Natural killer cell (primary cell): ENCODE results near the gene ZNF789. TPM values are rescaled to one million over a fixed set of nuclear protein-coding genes. Genes with fewer than 3 reads are reported as not detected.

Experiments used
- ATAC-seq, 3 donors: fragments of 150-1000 bp in 2 of 3; fragments of 200-7000 bp in 1 of 3; cut with Tn5 transposase; 1 replicate in 1 of 3; 2 replicates in 2 of 3; pipeline ENCODE4 v1.10.0; 2021; ENCODE audit warnings: mild to moderate bottlenecking in 2 of 3, moderate library complexity in 2 of 3
- DNase-seq, 2 donors: peaks; one replicate each; pipeline versions ENCODE4 v3.0.0 to v3.0.0-alpha.2; 2013 to 2021; ENCODE audit warnings: mixed read lengths in 1 of 2
- H3K27ac ChIP-seq: one replicate; pipeline ENCODE4 v1.5.1; 2013; ENCODE audit warnings: mild to moderate bottlenecking, low read length
- H3K27me3 ChIP-seq: one replicate; pipeline ENCODE4 v1.6.1; 2013; ENCODE audit warnings: low read length; ENCODE audit not compliant: control insufficient read depth, insufficient read depth
- H3K36me3 ChIP-seq: one replicate; pipeline ENCODE4 v1.6.1; 2013; ENCODE audit warnings: low read length; ENCODE audit not compliant: control insufficient read depth, insufficient read depth
- H3K4me1 ChIP-seq: one replicate; pipeline ENCODE4 v1.6.1; 2013; ENCODE audit warnings: low read length; ENCODE audit not compliant: control insufficient read depth, insufficient read depth
- H3K4me3 ChIP-seq: one replicate; pipeline ENCODE4 v1.5.1; 2013; ENCODE audit warnings: low read length
- H3K9me3 ChIP-seq: one replicate; pipeline ENCODE4 v1.6.1; 2013; ENCODE audit warnings: low read length; ENCODE audit not compliant: control insufficient read depth, insufficient read depth
- H3K27ac Mint-ChIP-seq, 2 donors: one replicate each; pipeline ENCODE4 v1.8.0; 2022; ENCODE audit warnings: mild to moderate bottlenecking in 2 of 2, mixed read lengths in 2 of 2, moderate library complexity in 1 of 2
- H3K27me3 Mint-ChIP-seq, 2 donors: one replicate each; pipeline ENCODE4 v1.8.0; 2022; ENCODE audit warnings: low read depth in 2 of 2, mixed read lengths in 2 of 2
- H3K36me3 Mint-ChIP-seq: one replicate; pipeline ENCODE4 v1.8.0; 2022; ENCODE audit warnings: mixed read lengths
- H3K4me1 Mint-ChIP-seq, 2 donors: one replicate each; pipeline ENCODE4 v1.8.0; 2022; ENCODE audit warnings: mixed read lengths in 2 of 2
- H3K4me3 Mint-ChIP-seq: one replicate; pipeline ENCODE4 v1.8.0; 2022; ENCODE audit warnings: mild to moderate bottlenecking, moderate library complexity, mixed read lengths
- H3K9me3 Mint-ChIP-seq, 2 donors: one replicate each; pipeline ENCODE4 v1.8.0; 2022; ENCODE audit warnings: mixed read lengths in 2 of 2
- WGBS: methylation state at CpG from one replicate; pipeline ENCODE4 v1.1.7; 2013; ENCODE audit warnings: missing lambda C conversion rate; ENCODE audit not compliant: insufficient coverage; 5-methylcytosine and 5-hydroxymethylcytosine counted together
- intact Hi-C: fragments of 100-400 bp; cut with micrococcal nuclease; formaldehyde crosslinking; loops from one replicate; pipeline ENCODE4 v1.14.2; 2022
- total RNA-seq, 4 donors: library from RNA; stranded (reverse); fragments of 120-200 nt in 1 of 4; gene quantifications; one replicate each; pipeline versions ENCODE4 v1.2.3 to v1.2.4, GENCODE V29; 2013 to 2022
- TF ChIP-seq, protein P1 (sequence below): fragments of 200-600 bp; IDR thresholded peaks from one replicate; pipeline ENCODE4 v1.8.0; 2022; ENCODE audit warnings: antibody characterized with exemption

The ZNF789 gene
- total RNA-seq, 3 donors from 2014 or later (not counting 1 experiment from before 2014, with no cell fraction given) = 16.7 to 18.6 (median 16.8) TPM

DNA sequence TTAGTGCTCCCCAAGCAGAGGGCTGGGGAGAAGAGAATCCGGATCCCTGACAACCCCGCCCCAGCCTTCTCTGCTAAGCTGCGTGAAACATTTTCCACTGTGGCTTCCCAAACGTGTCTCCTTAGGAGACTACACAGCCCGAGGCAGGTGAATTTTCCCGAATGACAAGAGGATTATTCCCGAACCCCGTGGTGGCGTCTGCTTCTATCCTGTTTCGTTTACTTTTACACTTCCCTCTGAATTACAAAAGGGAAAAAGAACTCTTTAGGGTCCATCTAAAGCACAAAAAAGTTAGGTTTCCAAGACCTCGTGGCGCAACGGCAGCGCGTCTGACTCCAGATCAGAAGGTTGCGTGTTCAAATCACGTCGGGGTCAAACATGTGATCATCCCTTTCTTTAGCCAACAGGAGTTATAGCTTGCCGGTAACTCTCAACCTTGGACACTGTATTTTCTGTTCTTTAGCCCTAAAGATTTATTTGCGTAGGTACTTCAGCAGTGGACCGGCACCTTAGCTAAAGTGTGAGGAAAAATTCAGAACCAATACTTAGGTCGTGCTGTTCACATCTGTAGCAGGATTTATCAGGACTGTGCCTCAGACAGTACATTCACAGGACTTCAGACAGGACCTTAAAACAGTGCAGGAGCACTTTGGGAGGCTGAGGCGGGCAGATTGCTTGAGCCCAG is 3.2 kb upstream of the ZNF789 start:
- ATAC-seq (no peak), DNase-seq (no peak)
- H3K36me3 ChIP-seq = no peaks in the 10 kb centered on the region
- H3K27me3 ChIP-seq = no peaks in the 10 kb centered on the region
- H3K9me3 Mint-ChIP-seq = no peaks in the 10 kb centered on the region
- H3K4me3 ChIP-seq = no peak overlapping the region
- 65% methylated on average over 23 of the region's 23 CpGs for WGBS
- H3K27ac ChIP-seq = no peak overlapping the region
- H3K4me1 ChIP-seq = peaks cover 34% of the 10 kb centered on the region
- H3K4me3 Mint-ChIP-seq = peak overlapping the region; percentile 40
- H3K9me3 ChIP-seq = no peaks in the 10 kb centered on the region
- H3K4me1 Mint-ChIP-seq = peaks cover 30 to 33% of the 10 kb centered on the region in 2 donors
- no peaks in the 10 kb centered on the region for H3K27me3 Mint-ChIP-seq
- H3K36me3 Mint-ChIP-seq = no peaks in the 10 kb centered on the region
- TF ChIP-seq, protein P1, sequence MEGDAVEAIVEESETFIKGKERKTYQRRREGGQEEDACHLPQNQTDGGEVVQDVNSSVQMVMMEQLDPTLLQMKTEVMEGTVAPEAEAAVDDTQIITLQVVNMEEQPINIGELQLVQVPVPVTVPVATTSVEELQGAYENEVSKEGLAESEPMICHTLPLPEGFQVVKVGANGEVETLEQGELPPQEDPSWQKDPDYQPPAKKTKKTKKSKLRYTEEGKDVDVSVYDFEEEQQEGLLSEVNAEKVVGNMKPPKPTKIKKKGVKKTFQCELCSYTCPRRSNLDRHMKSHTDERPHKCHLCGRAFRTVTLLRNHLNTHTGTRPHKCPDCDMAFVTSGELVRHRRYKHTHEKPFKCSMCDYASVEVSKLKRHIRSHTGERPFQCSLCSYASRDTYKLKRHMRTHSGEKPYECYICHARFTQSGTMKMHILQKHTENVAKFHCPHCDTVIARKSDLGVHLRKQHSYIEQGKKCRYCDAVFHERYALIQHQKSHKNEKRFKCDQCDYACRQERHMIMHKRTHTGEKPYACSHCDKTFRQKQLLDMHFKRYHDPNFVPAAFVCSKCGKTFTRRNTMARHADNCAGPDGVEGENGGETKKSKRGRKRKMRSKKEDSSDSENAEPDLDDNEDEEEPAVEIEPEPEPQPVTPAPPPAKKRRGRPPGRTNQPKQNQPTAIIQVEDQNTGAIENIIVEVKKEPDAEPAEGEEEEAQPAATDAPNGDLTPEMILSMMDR = no peak
- intact Hi-C loops = no loop called here
- no peak overlapping the region for H3K27ac Mint-ChIP-seq

- Histone ChIP-seq H3K4me3 (peak overlapping the region; percentile 64), H3K27ac (peak overlapping the region; percentile 53), H3K9me3 (no peaks in the 10 kb centered on the region), H3K4me1 (peaks cover 18% of the 10 kb centered on the region), H3K36me3 (no peaks in the 10 kb centered on the region), H3K27me3 (no peaks in the 10 kb centered on the region)
- TF ChIP-seq, protein P1 = no peak
- Mint-ChIP-seq H3K27ac (peak overlapping the region; percentile 94 to 96), H3K27me3 (no peaks in the 10 kb centered on the region), H3K9me3 (no peaks in the 10 kb centered on the region), H3K36me3 (no peaks in the 10 kb centered on the region), H3K4me3 (peak overlapping the region; percentile 100), H3K4me1 (peaks cover 25 to 32% of the 10 kb centered on the region in 2 donors)
- ATAC-seq (no peak), DNase-seq (no peak)
- intact Hi-C loops = no loop called here
- WGBS = 5% methylated on average over 7 of the region's 7 CpGs
These were observed 566 bp downstream of the ZNF789 start for GRCh38 chr7:99473315-99473596.

- peaks cover 32 to 40% of the 10 kb centered on the region in 2 donors for H3K4me1 Mint-ChIP-seq
- Histone ChIP-seq H3K36me3 (peaks cover 2% of the 10 kb centered on the region), H3K27me3 (no peaks in the 10 kb centered on the region), H3K4me1 (peaks cover 29% of the 10 kb centered on the region), H3K9me3 (no peaks in the 10 kb centered on the region), H3K4me3 (no peak overlapping the region), H3K27ac (no peak overlapping the region)
- DNase-seq (no peak), ATAC-seq (no peak)
- no peaks in the 10 kb centered on the region for H3K9me3 Mint-ChIP-seq
- WGBS = 93% methylated on average over 5 of the region's 5 CpGs
- no peaks in the 10 kb centered on the region for H3K36me3 Mint-ChIP-seq
- TF ChIP-seq, protein P1 = no peak
- H3K27ac Mint-ChIP-seq = no peak overlapping the region
- no peaks in the 10 kb centered on the region for H3K27me3 Mint-ChIP-seq
- H3K4me3 Mint-ChIP-seq = no peak overlapping the region
- intact Hi-C loops = no loop called here
These were observed 3.4 kb downstream of the ZNF789 start for GRCh38 chr7:99476107-99476506.
